HEK293 (cell line): ENCODE measurements around the gene HSPA2.

ENCODE experiments used
- CTCF ChIA-PET: fragments of 350-600 bp; formaldehyde crosslinking; extraction: SDS; loops from one replicate; lab custom pipeline; 2021; ENCODE audit warnings: antibody characterized with exemption; lab: Yijun Ruan, JAX
- POLR2A ChIA-PET: fragments of 300-600 bp; formaldehyde crosslinking; extraction: SDS; loops from one replicate; lab custom pipeline; 2020; ENCODE audit warnings: antibody characterized with exemption, inconsistent platforms; lab: Yijun Ruan, JAX
- H3K27ac ChIP-seq: fragments of 200-500 bp; sonication (Bioruptor generic); 2 replicates; pipeline ENCODE4 v1.5.1; 2014; ENCODE audit warnings: low read depth, low read length, control low read depth, inconsistent platforms; ENCODE audit errors: extremely low read depth
- H3K36me3 ChIP-seq, 2 experiments: fragments of 200-500 bp in 1 of 2; sonication (Bioruptor generic) in 1 of 2; 1 replicate in 1 of 2; 2 replicates in 1 of 2; pipeline ENCODE4 v1.5.1; 2014 to 2017; ENCODE audit warnings: inconsistent platforms in 2 of 2, low read length in 2 of 2; ENCODE audit not compliant: control insufficient read depth in 2 of 2, insufficient read depth in 1 of 2
- H3K4me1 ChIP-seq: fragments of 200-500 bp; sonication (Bioruptor generic); 2 replicates; pipeline ENCODE4 v1.5.1; 2014; ENCODE audit warnings: mild to moderate bottlenecking, low read length, inconsistent platforms; ENCODE audit not compliant: control insufficient read depth, insufficient read depth
- H3K4me3 ChIP-seq: 2 replicates; pipeline ENCODE4 v1.5.1; 2011; ENCODE audit warnings: low read depth, mild to moderate bottlenecking, control low read depth, low read length, moderate library complexity
- H3K9me3 ChIP-seq: fragments of 200-500 bp; sonication (Bioruptor generic); 2 replicates; pipeline ENCODE4 v1.5.1; 2014; ENCODE audit warnings: low read depth, low read length, inconsistent platforms; ENCODE audit not compliant: control insufficient read depth, insufficient read depth
- MEIS1 ChIP-seq: sonication (generic); formaldehyde crosslinking; IDR thresholded peaks from 2 replicates; pipeline ENCODE4 v1.8.1; 2022; ENCODE audit warnings: missing genetic modification reagents, mild to moderate bottlenecking, borderline replicate concordance
- SP2 ChIP-seq: fragments of 450-650 bp; formaldehyde crosslinking; IDR thresholded peaks from 2 replicates; pipeline ENCODE4 v1.5.1; 2016; ENCODE audit warnings: missing biosample characterization, missing genetic modification characterization
- YY1 ChIP-seq: fragments of 450-650 bp; formaldehyde crosslinking; IDR thresholded peaks from 2 replicates; pipeline ENCODE4 v1.5.1; 2018; ENCODE audit warnings: missing biosample characterization, missing genetic modification characterization
- ZFP41 ChIP-seq: fragments of 450-650 bp; formaldehyde crosslinking; IDR thresholded peaks from 2 replicates; pipeline ENCODE4 v1.5.1; 2016; ENCODE audit warnings: missing biosample characterization, missing genetic modification characterization, borderline replicate concordance
- ZNF112 ChIP-seq: fragments of 450-650 bp; formaldehyde crosslinking; IDR thresholded peaks from 2 replicates; pipeline ENCODE4 v1.5.0; 2017; ENCODE audit warnings: missing biosample characterization, missing genetic modification characterization
- ZNF121 ChIP-seq: fragments of 450-650 bp; formaldehyde crosslinking; IDR thresholded peaks from 2 replicates; pipeline ENCODE4 v1.5.1; 2016; ENCODE audit warnings: missing biosample characterization, missing genetic modification characterization
- ZNF155 ChIP-seq: fragments of 450-650 bp; formaldehyde crosslinking; IDR thresholded peaks from 2 replicates; pipeline ENCODE4 v1.5.1; 2016; ENCODE audit warnings: missing biosample characterization, missing genetic modification characterization
- ZNF16 ChIP-seq: fragments of 450-650 bp; formaldehyde crosslinking; IDR thresholded peaks from 2 replicates; pipeline ENCODE4 v1.5.1; 2016; ENCODE audit warnings: low read depth, missing biosample characterization, missing genetic modification characterization
- ZNF391 ChIP-seq: fragments of 450-650 bp; formaldehyde crosslinking; IDR thresholded peaks from 2 replicates; pipeline ENCODE4 v1.5.1; 2016; ENCODE audit warnings: low read depth, missing biosample characterization, missing genetic modification characterization, borderline replicate concordance
- ZNF394 ChIP-seq: fragments of 450-650 bp; formaldehyde crosslinking; IDR thresholded peaks from 2 replicates; pipeline ENCODE4 v1.5.1; 2016; ENCODE audit warnings: missing biosample characterization, missing genetic modification characterization, mild to moderate bottlenecking, moderate library complexity, borderline replicate concordance
- ZNF423 ChIP-seq: fragments of 450-650 bp; formaldehyde crosslinking; IDR thresholded peaks from 2 replicates; pipeline ENCODE4 v1.5.1; 2016; ENCODE audit warnings: missing biosample characterization, missing genetic modification characterization
- ZNF560 ChIP-seq: fragments of 450-650 bp; formaldehyde crosslinking; IDR thresholded peaks from 2 replicates; pipeline ENCODE4 v1.5.1; 2017; ENCODE audit warnings: missing biosample characterization, missing genetic modification characterization, borderline replicate concordance
- ZNF585B ChIP-seq: fragments of 450-650 bp; formaldehyde crosslinking; IDR thresholded peaks from 2 replicates; pipeline ENCODE4 v1.5.1; 2016; ENCODE audit warnings: missing biosample characterization, missing genetic modification characterization
- ZNF600 ChIP-seq: fragments of 450-650 bp; formaldehyde crosslinking; IDR thresholded peaks from 2 replicates; pipeline ENCODE4 v1.5.1; 2016; ENCODE audit warnings: missing biosample characterization, missing genetic modification characterization
- ZNF670 ChIP-seq: fragments of 450-650 bp; formaldehyde crosslinking; IDR thresholded peaks from 2 replicates; pipeline ENCODE4 v1.5.1; 2016; ENCODE audit warnings: missing biosample characterization, missing genetic modification characterization, low read depth
- ZNF701 ChIP-seq: fragments of 450-650 bp; formaldehyde crosslinking; IDR thresholded peaks from 2 replicates; pipeline ENCODE4 v1.5.1; 2016; ENCODE audit warnings: missing biosample characterization, missing genetic modification characterization
- TF ChIP-seq, protein P1 (sequence below): fragments of 450-650 bp; formaldehyde crosslinking; IDR thresholded peaks from 2 replicates; pipeline ENCODE4 v1.5.1; 2016; ENCODE audit warnings: missing biosample characterization, missing genetic modification characterization
- TF ChIP-seq, protein P2 (sequence below): fragments of 450-650 bp; formaldehyde crosslinking; IDR thresholded peaks from 2 replicates; pipeline ENCODE4 v1.5.1; 2017; ENCODE audit warnings: missing biosample characterization, missing genetic modification characterization
- TF ChIP-seq, protein P3 (sequence below): fragments of 450-650 bp; formaldehyde crosslinking; IDR thresholded peaks from 2 replicates; pipeline ENCODE4 v1.5.1; 2016; ENCODE audit warnings: missing biosample characterization, missing genetic modification characterization
- TF ChIP-seq, protein P4 (sequence below): fragments of 450-650 bp; formaldehyde crosslinking; IDR thresholded peaks from 2 replicates; pipeline ENCODE4 v1.5.1; 2017; ENCODE audit warnings: missing biosample characterization, missing genetic modification characterization
- TF ChIP-seq, protein P5 (sequence below): sonication (generic); formaldehyde crosslinking; IDR thresholded peaks from 2 replicates; pipeline ENCODE4 v1.8.1; 2022; ENCODE audit warnings: mild to moderate bottlenecking, moderate library complexity, missing genetic modification reagents
- TF ChIP-seq, protein P6 (sequence below): fragments of 450-650 bp; IDR thresholded peaks from 2 replicates; pipeline ENCODE4 v1.5.1; 2018; ENCODE audit warnings: missing biosample characterization, mild to moderate bottlenecking, missing genetic modification characterization

Gene HSPA2

DNA sequence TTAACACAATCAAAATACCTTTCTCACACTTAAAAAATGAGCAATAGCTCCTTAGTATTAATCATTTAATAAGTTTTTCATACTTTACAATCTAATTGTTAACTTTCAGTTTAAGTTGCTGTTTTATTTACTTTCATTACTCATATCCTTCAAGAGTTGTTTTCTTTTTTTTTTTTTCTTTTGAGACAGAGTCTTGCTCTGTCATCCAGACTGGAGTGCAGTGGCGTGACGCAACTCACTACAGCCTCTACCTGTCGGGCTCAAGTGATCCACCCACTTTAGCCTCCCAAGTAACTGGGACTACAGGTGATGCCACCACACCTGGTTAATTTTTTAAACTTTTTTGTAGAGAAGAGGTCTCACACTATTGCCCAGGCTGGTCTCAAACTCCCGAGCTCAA, 19.8 kb upstream of the HSPA2 start (continued):
- TF ChIP-seq ZNF391 (tag by site-specific recombination), result no peak

DNA sequence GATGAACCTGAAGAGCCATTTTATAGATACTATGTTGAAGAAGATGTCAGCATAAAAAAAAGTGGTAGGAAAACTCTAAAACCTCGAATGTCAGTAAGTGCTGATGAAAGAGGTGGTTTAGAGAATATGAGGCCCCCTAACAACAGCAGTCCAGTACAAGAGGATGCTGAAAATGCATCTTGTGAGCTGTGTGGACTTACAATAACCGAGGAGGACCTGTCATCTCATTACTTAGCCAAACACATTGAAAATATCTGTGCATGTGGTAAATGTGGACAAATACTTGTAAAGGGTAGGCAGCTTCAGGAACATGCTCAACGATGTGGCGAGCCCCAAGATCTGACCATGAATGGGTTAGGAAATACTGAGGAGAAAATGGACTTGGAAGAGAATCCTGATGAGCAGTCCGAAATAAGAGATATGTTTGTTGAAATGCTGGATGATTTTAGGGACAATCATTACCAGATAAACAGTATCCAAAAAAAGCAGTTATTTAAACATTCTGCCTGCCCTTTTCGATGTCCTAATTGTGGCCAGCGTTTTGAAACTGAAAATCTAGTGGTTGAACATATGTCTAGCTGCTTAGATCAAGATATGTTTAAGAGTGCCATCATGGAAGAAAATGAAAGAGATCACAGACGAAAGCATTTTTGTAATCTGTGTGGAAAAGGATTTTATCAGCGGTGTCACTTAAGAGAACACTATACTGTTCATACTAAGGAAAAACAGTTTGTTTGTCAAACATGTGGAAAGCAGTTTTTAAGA, 17.8 kb upstream of the HSPA2 start:
- ChIA-PET POLR2A (interaction anchor here (1.2 to 2.3 kb wide), 3 partner anchors 14 to 18 kb away, joined by 3 to 9 read pairs (median 5); partner anchors contain the start of genes HSPA2 and ZBTB1), CTCF (interaction anchor here (0.6 to 4.7 kb wide), 5 partner anchors 9 to 179 kb away, joined by 3 to 29 read pairs (median 3); no protein-coding TSS in a partner anchor)
- H3K4me3 ChIP-seq, result no peak overlapping the region
- H3K9me3 ChIP-seq, result no peaks in the 10 kb centered on the region
- peaks cover 14 to 21% of the 10 kb centered on the region in 2 experiments for H3K36me3 ChIP-seq
- H3K4me1 ChIP-seq, result peaks cover 6% of the 10 kb centered on the region; the same call in 1 of the 2 replicates
- TF ChIP-seq, protein P1, sequence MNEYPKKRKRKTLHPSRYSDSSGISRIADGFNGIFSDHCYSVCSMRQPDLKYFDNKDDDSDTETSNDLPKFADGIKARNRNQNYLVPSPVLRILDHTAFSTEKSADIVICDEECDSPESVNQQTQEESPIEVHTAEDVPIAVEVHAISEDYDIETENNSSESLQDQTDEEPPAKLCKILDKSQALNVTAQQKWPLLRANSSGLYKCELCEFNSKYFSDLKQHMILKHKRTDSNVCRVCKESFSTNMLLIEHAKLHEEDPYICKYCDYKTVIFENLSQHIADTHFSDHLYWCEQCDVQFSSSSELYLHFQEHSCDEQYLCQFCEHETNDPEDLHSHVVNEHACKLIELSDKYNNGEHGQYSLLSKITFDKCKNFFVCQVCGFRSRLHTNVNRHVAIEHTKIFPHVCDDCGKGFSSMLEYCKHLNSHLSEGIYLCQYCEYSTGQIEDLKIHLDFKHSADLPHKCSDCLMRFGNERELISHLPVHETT (tag by site-specific recombination), result no peak
- TF ChIP-seq ZNF112 (tag by site-specific recombination) (no peak), ZNF394 (tag by site-specific recombination) (no peak), ZNF670 (tag by site-specific recombination) (no peak), MEIS1 (CRISPR knock-in tag) (no peak)
- H3K27ac ChIP-seq, result no peak overlapping the region

DNA sequence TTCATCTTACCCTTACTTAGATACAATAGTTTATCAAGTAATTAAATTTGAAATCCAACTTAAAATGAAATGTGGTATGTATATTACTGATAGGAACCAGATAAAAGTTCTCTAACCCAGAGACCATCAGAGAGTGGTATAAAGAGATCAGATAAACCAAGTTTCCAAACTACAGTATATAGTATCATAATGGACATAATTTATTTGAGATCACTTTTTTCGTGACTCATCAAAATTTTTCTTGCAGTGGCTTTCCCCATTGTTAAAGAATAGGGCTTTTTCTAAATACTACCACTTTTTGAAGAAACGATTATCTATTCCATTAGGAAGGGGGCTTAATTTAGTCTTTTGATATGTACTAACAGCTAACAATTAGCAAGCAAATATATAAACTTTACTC, 15.2 kb upstream of the HSPA2 start:
- no peaks in the 10 kb centered on the region for H3K9me3 ChIP-seq
- no peak overlapping the region for H3K27ac ChIP-seq
- peaks cover 14 to 21% of the 10 kb centered on the region in 2 experiments for H3K36me3 ChIP-seq
- H3K4me1 ChIP-seq, result no peaks in the 10 kb centered on the region
- no peak overlapping the region for H3K4me3 ChIP-seq
- ChIA-PET POLR2A (interaction anchor here (1.3 kb wide), 1 partner anchor 15 kb away, joined by 7 read pairs; the partner anchor contains the start of gene HSPA2), CTCF (interaction anchor here (0.7 to 1.1 kb wide), 2 partner anchors 112 to 1631 kb away, joined by 3 to 4 read pairs; no protein-coding TSS in a partner anchor)
- TF ChIP-seq, protein P2, sequence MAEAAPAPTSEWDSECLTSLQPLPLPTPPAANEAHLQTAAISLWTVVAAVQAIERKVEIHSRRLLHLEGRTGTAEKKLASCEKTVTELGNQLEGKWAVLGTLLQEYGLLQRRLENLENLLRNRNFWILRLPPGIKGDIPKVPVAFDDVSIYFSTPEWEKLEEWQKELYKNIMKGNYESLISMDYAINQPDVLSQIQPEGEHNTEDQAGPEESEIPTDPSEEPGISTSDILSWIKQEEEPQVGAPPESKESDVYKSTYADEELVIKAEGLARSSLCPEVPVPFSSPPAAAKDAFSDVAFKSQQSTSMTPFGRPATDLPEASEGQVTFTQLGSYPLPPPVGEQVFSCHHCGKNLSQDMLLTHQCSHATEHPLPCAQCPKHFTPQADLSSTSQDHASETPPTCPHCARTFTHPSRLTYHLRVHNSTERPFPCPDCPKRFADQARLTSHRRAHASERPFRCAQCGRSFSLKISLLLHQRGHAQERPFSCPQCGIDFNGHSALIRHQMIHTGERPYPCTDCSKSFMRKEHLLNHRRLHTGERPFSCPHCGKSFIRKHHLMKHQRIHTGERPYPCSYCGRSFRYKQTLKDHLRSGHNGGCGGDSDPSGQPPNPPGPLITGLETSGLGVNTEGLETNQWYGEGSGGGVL (tag by site-specific recombination), result no peak
- TF ChIP-seq, protein P3, sequence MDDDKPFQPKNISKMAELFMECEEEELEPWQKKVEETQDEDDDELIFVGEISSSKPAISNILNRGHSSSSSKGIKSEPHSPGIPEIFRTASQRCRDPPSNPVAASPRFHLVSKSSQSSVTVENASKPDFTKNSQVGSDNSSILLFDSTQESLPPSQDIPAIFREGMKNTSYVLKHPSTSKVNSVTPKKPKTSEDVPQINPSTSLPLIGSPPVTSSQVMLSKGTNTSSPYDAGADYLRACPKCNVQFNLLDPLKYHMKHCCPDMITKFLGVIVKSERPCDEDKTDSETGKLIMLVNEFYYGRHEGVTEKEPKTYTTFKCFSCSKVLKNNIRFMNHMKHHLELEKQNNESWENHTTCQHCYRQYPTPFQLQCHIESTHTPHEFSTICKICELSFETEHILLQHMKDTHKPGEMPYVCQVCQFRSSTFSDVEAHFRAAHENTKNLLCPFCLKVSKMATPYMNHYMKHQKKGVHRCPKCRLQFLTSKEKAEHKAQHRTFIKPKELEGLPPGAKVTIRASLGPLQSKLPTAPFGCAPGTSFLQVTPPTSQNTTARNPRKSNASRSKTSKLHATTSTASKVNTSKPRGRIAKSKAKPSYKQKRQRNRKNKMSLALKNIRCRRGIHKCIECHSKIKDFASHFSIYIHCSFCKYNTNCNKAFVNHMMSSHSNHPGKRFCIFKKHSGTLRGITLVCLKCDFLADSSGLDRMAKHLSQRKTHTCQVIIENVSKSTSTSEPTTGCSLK (tag by site-specific recombination), result no peak
- TF ChIP-seq YY1 (no peak), ZNF423 (no peak), ZFP41 (tag by site-specific recombination) (no peak), ZNF16 (tag by site-specific recombination) (no peak), ZNF560 (tag by site-specific recombination) (no peak), MEIS1 (CRISPR knock-in tag) (no peak), ZNF155 (no peak), ZNF585B (tag by site-specific recombination) (no peak), ZNF600 (tag by site-specific recombination) (no peak), ZNF701 (tag by site-specific recombination) (no peak), SP2 (tag by site-specific recombination) (no peak), ZNF121 (tag by site-specific recombination) (no peak)
- TF ChIP-seq, protein P4, sequence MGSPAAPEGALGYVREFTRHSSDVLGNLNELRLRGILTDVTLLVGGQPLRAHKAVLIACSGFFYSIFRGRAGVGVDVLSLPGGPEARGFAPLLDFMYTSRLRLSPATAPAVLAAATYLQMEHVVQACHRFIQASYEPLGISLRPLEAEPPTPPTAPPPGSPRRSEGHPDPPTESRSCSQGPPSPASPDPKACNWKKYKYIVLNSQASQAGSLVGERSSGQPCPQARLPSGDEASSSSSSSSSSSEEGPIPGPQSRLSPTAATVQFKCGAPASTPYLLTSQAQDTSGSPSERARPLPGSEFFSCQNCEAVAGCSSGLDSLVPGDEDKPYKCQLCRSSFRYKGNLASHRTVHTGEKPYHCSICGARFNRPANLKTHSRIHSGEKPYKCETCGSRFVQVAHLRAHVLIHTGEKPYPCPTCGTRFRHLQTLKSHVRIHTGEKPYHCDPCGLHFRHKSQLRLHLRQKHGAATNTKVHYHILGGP (tag by site-specific recombination), result no peak
- TF ChIP-seq, protein P5, sequence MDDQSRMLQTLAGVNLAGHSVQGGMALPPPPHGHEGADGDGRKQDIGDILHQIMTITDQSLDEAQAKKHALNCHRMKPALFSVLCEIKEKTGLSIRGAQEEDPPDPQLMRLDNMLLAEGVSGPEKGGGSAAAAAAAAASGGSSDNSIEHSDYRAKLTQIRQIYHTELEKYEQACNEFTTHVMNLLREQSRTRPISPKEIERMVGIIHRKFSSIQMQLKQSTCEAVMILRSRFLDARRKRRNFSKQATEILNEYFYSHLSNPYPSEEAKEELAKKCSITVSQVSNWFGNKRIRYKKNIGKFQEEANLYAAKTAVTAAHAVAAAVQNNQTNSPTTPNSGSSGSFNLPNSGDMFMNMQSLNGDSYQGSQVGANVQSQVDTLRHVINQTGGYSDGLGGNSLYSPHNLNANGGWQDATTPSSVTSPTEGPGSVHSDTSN (CRISPR knock-in tag), result no peak
- TF ChIP-seq, protein P6, sequence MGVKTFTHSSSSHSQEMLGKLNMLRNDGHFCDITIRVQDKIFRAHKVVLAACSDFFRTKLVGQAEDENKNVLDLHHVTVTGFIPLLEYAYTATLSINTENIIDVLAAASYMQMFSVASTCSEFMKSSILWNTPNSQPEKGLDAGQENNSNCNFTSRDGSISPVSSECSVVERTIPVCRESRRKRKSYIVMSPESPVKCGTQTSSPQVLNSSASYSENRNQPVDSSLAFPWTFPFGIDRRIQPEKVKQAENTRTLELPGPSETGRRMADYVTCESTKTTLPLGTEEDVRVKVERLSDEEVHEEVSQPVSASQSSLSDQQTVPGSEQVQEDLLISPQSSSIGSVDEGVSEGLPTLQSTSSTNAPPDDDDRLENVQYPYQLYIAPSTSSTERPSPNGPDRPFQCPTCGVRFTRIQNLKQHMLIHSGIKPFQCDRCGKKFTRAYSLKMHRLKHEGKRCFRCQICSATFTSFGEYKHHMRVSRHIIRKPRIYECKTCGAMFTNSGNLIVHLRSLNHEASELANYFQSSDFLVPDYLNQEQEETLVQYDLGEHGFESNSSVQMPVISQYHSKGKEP (tag by site-specific recombination), result no peak
